H54 (cell line): Measurements from ENCODE around the gene SLC8B1.

Experiments
- DNase-seq: peaks from one replicate; pipeline ENCODE4 v3.0.0; 2011; ENCODE audit warnings: low spot score, mixed read lengths; ENCODE audit not compliant: insufficient read length
- FAIRE-seq: peaks from 3 replicates; lab custom pipeline; 2011; peaks lifted over from hg19 to GRCh38; lab: Jason Lieb, UNC
- POLR2A ChIP-seq: IDR thresholded peaks from 2 replicates; pipeline ENCODE4 v1.6.1; 2011; ENCODE audit warnings: low read depth, mild to moderate bottlenecking, low read length

Gene SLC8B1

DNA sequence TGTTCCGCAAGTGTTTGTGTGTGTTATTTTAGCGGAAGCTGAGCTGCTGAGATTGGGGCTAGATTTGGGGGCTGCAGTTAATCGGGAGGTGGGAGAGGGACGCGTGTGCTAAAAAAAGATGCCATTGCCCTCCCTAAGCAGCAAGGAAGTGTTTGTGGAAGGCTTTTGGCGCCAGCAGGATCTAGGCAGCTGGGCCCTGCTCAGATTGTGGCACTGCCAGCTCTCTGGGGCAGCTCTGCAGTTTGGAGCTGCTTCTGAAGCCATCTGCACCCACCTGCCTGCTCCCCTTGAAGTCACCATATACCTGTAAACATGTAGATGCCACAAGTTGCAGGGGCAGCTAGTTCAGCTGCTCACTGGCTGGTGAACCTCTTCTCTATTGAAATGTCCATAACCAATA, 84.9 kb downstream of the SLC8B1 start:
- no peak for DNase-seq
- FAIRE-seq, result no peak
- TF ChIP-seq POLR2A, result no peak

DNA sequence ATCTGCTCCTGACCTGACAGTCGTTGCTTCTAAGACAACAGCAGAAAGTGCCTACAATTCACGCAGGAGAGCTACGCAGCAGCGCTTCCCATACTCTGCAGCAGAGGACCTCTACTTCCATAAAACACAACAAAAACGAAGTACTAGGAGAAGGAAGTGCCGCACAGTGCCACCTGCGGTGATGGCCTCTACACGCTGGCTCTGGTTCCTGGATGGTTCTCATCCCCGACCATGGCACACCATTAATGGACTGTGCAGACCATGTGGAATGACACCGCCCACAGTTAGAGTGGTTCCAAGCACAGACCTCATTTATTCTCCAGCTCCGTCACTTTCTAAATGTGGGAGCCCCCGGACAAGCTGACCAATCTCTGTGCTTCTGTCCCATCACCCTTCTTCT, 85.4 kb downstream of the SLC8B1 start:
- TF ChIP-seq POLR2A, result no peak
- no peak for DNase-seq
- FAIRE-seq, result no peak

- no peak for FAIRE-seq
- no peak for TF ChIP-seq POLR2A
- no peak for DNase-seq
Measured at GRCh38 chr12:113248842-113249435, 86.0 kb downstream of the SLC8B1 start.
